Measurements from ENCODE around the gene CDH26. TPM values are rescaled to one million over a fixed set of nuclear protein-coding genes. Genes with fewer than 3 reads are reported as not detected.

The CDH26 gene
- total and polyA plus RNA-seq, 9 of the 15 experiments (the other 6 are each of a cell fraction or from before 2014, with no cell fraction given) = 0.07 to 0.13 (median 0.10) TPM; not detected in 4

- TF ChIP-seq HOXB6 (CRISPR knock-in tag; IDR thresholded peaks at IDR 0.05; ENCODE audit: borderline replicate concordance) = no peak
- no peak for TF ChIP-seq EWSR1 (IDR thresholded peaks at IDR 0.05; ENCODE audit: borderline replicate concordance, low read depth, partially characterized antibody)
- no peak for TF ChIP-seq ZNF224 (CRISPR knock-in tag; IDR thresholded peaks at IDR 0.05)
- TF ChIP-seq ZNF212 (CRISPR knock-in tag; IDR thresholded peaks at IDR 0.05) = no peak
- TF ChIP-seq MYBL2 (IDR thresholded peaks at IDR 0.05; ENCODE audit: low read depth) = no peak
- no peak for TF ChIP-seq MYBL2 (CRISPR knock-in tag; IDR thresholded peaks at IDR 0.05; ENCODE audit: borderline replicate concordance)
- TF ChIP-seq, protein P1, sequence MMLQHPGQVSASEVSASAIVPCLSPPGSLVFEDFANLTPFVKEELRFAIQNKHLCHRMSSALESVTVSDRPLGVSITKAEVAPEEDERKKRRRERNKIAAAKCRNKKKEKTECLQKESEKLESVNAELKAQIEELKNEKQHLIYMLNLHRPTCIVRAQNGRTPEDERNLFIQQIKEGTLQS (IDR thresholded peaks at IDR 0.05) = no peak
- TF ChIP-seq, protein P1 (CRISPR knock-in tag; conservative IDR thresholded peaks at IDR 0.05) = no peak
Measured at GRCh38 chr20:59944726-59945125, 13.5 kb upstream of the CDH26 start (continued).

DNA sequence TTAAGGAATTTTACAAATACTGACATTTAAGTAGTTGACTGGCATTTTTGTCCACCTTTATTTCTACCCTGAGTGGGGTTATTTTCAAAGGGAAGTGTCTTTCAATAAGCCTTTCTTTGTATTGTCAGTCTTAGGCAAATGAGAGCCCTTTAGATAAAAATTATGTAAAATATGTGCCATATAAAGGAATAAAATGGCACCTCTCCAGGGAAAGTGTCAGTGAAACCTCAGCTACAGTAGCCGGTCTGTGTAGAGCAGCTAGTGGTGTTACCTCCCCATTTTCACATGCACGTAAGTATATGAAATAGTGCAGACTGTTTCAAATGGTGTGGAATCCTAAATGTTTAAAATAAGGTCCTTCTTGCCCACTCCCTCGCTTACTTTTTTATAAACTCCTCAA lies 13.0 kb upstream of the CDH26 start:
- Histone ChIP-seq H2AFZ (ENCODE audit: low read depth, low read length) (no peak overlapping the region), H3K4me3 (no peak overlapping the region), H3K4me2 (ENCODE audit: insufficient read depth, low read length) (no peak overlapping the region), H3K27ac (ENCODE audit: extremely low read depth, low read depth, low read length) (no peak overlapping the region), H3K36me3 (ENCODE audit: control insufficient read depth, insufficient read depth, low read length) (peaks cover 30% of the 10 kb centered on the region; the same call in 1 of the 3 replicates), H3K9ac (ENCODE audit: insufficient read depth in 1 of 2, low read depth in 2 of 2, low read length in 2 of 2) (no peak overlapping the region), H3K27me3 (ENCODE audit: control insufficient read depth in 2 of 2, insufficient read depth in 2 of 2, low read length in 2 of 2) (no peaks in the 10 kb centered on the region), H4K20me1 (replicated peaks; ENCODE audit: control insufficient read depth, insufficient read depth, low read length) (no peaks in the 10 kb centered on the region), H3K79me2 (ENCODE audit: control insufficient read depth, insufficient read depth, low read length) (peaks cover 12% of the 10 kb centered on the region), H3K4me1 (replicated peaks in 1 of 2; ENCODE audit: control insufficient read depth in 2 of 2, insufficient read depth in 2 of 2, low read length in 2 of 2) (peaks cover 0 to 18% of the 10 kb centered on the region in 2 experiments; a peak in 2 of 5 replicates), H3K9me1 (ENCODE audit: control insufficient read depth, insufficient read depth, low read length) (no peaks in the 10 kb centered on the region), H3K9me3 (replicated peaks; ENCODE audit: control insufficient read depth, insufficient read depth, low read depth, low read length) (no peaks in the 10 kb centered on the region)
- ATAC-seq (no peak), FAIRE-seq (no peak), DNase-seq (ENCODE audit: extremely low read depth in 1 of 4, low spot score in 3 of 4) (no peak)
- ChIA-PET CTCF (ENCODE audit: low intra/inter-chr PET ratio) (no interaction called here), POLR2A (interaction anchor here (0.7 kb wide), 1 partner anchor 1321 kb away, joined by 6 read pairs; no protein-coding TSS in a partner anchor)
- no peak for TF ChIP-seq TAF9B (IDR thresholded peaks at IDR 0.05; ENCODE audit: partially characterized antibody)
- no peak for TF ChIP-seq ZNF583 (CRISPR knock-in tag; IDR thresholded peaks at IDR 0.05)
- no peak for TF ChIP-seq C11orf30 (IDR thresholded peaks at IDR 0.05; ENCODE audit: low read depth)
- TF ChIP-seq, protein P2, sequence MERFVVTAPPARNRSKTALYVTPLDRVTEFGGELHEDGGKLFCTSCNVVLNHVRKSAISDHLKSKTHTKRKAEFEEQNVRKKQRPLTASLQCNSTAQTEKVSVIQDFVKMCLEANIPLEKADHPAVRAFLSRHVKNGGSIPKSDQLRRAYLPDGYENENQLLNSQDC (CRISPR knock-in tag; IDR thresholded peaks at IDR 0.05) = no peak
- no peak for TF ChIP-seq PRMT5 (CRISPR knock-in tag; IDR thresholded peaks at IDR 0.05)
- no peak for TF ChIP-seq SMAD2 (IDR thresholded peaks at IDR 0.05; ENCODE audit: low read depth, low read length)
- intact Hi-C loops (cut with micrococcal nuclease) (no loop called here), in situ Hi-C loops (cut with MboI) (no loop called here)
- BruUV-seq (replicated peaks) = no TSS peak
- WGBS (ENCODE audit: insufficient coverage, low coverage, missing lambda C conversion rate) = 70% methylated on average over 3 of the region's 3 CpGs
